Inflammatory macrophage treated with lipopolysaccharide for 4 hours (primary cell): Measurements from ENCODE around the gene UBN2.
"Not testable (repeated sequence)": the region's sequence is repeated elsewhere in the genome, so short reads cannot be mapped to it uniquely, and the experiment has no call there.

Experiments used
- DNase-seq: peaks from one replicate; pipeline ENCODE4 v3.0.0-alpha.2; 2020

UBN2 gene

DNA sequence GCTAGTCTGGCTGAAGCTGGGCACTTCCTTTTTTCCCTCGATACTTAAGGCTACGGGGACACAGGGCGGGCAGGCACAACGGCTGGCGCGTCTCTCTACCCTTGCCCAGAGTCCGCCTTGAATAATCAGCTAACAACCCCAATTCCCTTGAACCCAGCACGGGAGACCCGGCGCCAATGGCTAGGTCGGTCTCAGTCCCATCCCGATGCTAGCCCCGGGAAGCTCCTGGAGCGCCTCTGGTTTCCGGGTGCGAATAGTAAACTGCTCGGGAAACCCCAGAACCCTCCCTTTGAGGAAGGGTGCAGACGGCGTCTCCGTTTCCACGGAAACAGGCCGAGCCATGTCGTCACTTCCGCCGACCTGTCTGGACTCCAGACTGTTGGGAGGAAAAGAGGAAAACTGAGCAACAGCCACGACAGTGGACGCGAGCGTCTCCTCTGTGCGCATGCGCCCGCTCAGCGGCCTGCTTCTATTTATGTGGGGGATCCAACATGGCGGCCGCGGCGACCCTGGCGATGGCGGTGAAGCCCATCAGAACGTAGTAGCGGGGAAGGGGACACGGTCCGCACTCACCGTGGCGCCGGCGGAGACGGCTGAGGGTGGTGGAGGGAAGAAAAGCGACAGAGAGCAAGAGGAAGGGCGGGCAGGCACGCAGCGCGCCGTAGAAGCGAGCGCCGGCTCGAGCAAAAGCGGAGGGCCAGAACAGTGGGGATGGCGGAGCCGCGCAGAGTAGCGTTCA lies at the start of gene UBN2:
UBN2 (plus strand) TSS at position 464 of the 739 bp plus-strand sequence; CDS start at position 712, 248 bp downstream.
- peak; percentile 100 for DNase-seq

DNA sequence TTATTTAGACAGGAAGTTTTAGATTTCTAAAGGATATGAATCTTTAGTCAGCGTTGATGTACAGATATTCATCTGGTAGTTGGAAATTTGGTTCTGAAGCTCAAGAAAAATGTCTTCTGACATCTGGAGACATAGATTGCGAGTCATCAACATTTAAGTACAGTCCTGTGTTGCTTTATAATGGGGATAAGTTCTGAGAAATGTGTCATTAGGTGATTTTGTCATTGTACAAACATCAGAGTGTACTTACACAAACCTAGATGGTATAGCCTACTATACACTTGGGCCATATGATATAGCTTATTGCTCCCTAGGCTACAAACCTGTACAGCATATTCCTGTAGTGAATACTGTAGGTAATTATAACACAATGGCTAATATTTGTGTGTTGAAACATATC lies 49.6 kb upstream of the UBN2 start:
- no peak for DNase-seq

GRCh38 chr7:139182363-139182762 lies 48.7 kb upstream of the UBN2 start:
- no peak for DNase-seq

- no peak for DNase-seq
Measured at GRCh38 chr7:139183251-139183650, 47.8 kb upstream of the UBN2 start.

GRCh38 chr7:139183878-139184338 lies 47.1 kb upstream of the UBN2 start:
- peak; percentile 7 for DNase-seq

DNA sequence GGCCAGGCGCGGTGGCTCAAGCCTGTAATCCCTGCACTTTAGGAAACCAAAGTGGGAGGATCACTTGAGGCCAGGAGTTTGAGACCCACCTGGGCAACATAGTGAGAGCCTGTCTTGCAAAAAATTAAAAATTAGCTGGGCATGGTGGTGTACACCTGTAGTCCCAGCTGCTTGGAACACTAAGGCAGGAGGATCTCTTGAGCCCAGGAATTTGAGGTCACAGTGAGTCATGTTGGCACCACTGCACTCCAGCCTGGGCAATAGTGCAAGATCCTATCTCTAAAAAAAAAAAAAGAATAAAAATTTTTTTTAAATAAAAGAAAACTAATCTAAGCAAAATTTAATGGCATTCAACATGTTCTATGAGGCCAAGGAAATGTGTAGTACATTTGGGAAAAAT lies 44.9 kb upstream of the UBN2 start:
- no peak for DNase-seq

GRCh38 chr7:139189357-139189756 lies 41.7 kb upstream of the UBN2 start:
- no peak for DNase-seq

- no peak for DNase-seq
Measured at GRCh38 chr7:139192014-139192706, 38.9 kb upstream of the UBN2 start.

DNA sequence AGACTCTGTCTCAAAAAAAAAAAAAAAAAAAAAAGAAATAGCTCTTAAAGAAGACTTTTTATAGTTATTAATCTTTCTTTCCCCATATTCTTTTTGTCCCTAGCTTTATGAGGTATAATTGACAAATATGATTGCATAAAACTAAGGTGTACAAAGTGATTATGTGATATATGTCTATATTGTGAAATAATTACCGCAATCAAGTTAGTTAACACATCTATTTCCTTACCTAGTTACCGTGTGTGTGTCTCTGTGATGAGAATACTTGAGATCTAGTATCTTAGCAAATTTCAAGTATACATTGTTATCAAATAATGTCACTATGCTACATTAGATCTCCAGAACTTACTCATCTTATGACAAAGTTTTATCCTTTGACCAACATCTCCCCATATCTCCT lies 30.7 kb upstream of the UBN2 start:
- no peak for DNase-seq

- DNase-seq, result no peak
Measured at GRCh38 chr7:139203992-139204391, 27.0 kb upstream of the UBN2 start.

DNA sequence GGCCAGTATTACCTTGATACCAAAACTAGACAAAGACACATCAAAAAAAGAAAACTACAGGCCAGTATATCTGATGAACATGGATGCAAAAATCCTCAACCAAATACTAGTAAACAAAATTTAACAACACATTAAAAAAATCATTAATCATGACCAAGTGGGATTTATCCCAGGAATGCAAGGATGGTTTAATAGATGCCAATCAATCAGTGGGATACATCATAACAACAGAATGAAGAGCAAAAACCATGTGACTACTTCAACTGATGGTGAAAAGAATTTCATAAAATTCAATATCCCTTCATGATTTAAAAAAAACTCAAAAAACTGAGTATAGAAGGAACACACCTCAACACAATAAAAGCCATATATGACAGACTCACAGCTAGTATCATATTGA lies 25.2 kb upstream of the UBN2 start:
- no peak for DNase-seq

DNA sequence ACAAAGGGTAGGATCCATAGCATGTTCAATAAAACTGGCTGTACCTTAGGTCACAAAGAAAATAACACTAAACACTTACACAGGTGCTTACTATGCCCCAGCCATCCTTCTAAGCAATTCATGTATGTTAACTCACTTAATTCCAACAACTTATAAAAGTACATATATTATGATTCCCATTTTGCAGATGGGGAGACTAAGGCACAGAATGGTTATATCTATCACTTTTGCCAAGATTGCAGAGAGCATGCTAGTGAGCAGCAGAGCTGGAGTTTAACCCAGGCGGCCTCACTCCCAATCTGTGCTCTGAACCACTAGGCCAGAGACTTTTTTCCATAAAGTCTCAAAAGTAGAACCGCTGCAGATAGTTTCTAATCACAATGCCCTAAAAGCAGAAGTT lies 18.9 kb upstream of the UBN2 start:
- no peak for DNase-seq

DNA sequence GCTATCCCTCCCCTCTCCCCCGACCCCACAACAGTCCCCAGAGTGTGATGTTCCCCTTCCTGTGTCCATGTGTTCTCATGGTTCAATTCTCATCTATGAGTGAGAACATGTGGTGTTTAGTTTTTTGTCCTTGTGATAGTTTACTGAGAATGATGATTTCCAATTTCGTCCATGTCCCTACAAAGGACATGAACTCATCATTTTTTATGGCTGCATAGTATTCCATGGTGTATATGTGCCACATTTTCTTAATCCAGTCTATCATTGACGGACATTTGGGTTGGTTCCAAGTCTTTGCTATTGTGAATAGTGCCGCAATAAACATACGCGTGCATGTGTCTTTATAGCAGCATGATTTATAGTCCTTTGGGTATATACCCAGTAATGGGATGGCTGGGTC lies 17.5 kb upstream of the UBN2 start:
- not testable (repeated sequence) for DNase-seq

GRCh38 chr7:139218173-139218572 lies 12.9 kb upstream of the UBN2 start:
- no peak for DNase-seq

- DNase-seq, result no peak
Measured at GRCh38 chr7:139224219-139224618, 6.8 kb upstream of the UBN2 start.

GRCh38 chr7:139224836-139225235 lies 6.2 kb upstream of the UBN2 start:
- DNase-seq, result not testable (repeated sequence)

DNA sequence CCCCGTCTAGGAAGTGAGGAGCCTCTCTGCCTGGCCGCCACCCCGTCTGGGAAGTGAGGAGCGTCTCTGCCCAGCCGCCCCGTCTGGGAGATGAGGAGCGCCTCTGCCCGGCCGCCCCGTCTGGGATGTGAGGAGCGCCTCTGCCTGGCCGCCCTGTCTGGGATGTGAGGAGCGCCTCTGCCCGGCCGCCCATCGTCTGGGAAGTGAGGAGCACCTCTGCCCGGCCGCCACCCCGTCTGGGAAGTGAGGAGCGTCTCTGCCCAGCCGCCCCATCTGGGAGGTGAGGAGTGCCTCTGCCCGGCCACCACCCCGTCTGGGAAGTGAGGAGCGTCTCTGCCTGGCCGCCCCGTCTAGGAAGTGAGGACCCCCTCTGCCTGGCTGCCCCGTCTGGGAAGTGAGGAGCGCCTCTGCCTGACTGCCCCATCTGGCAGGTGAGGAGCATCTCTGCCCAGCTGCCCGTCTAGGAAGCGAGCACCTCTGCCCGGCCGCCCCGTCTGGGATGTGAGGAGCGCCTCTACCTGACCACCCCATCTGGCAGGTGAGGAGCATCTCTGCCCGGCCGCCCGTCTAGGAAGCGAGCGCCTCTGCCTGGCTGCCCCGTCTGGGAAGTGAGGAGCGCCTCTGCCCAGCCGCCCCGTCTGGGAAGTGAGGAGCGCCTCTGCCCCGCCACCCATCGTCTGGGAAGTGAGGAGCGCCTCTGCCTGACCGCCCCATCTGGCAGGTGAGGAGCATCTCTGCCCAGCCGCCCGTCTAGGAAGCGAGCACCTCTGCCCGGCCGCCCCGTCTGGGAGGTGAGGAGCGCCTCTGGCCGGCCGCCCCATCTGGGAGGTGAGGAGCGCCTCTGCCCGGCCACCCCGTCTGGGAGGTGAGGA lies 5.5 kb upstream of the UBN2 start:
- DNase-seq, result not testable (repeated sequence)

- DNase-seq, result not testable (repeated sequence)
Measured at GRCh38 chr7:139226158-139226515, 4.9 kb upstream of the UBN2 start.

- DNase-seq, result not testable (repeated sequence)
Measured at GRCh38 chr7:139226988-139227488, 4.0 kb upstream of the UBN2 start.

GRCh38 chr7:139230023-139230422 lies 1.0 kb upstream of the UBN2 start:
- no peak for DNase-seq

DNA sequence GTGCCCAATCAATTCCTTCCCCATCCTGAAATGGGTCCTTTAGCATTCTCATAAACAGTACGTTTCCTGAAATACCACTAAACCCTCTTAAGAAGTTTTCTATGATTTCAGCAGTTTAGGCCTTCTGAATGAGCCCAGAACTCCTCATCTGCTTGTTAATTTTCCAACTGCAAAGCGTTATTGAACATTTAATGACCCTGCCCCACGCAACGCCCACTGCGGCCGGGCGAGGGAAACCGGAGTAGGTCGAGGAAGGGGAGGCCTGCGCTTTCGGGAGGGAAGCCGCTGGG lies 608 bp upstream of the UBN2 start:
- DNase-seq, result no peak

GRCh38 chr7:139231513-139232376 lies 708 bp downstream of the UBN2 start:
- peak; percentile 39 for DNase-seq

GRCh38 chr7:139232377-139232717 lies 1.3 kb downstream of the UBN2 start:
- no peak for DNase-seq
